CD14-positive monocyte (primary cell): Measurements from ENCODE around the gene PRPF40B. TPM values are rescaled to one million over a fixed set of nuclear protein-coding genes. Genes with fewer than 3 reads are reported as not detected.

ENCODE experiments used
- DNase-seq, 3 donors: peaks; one replicate each; pipeline ENCODE4 v3.0.0-alpha.2; 2011 to 2022
- H2AFZ ChIP-seq: 2 replicates; pipeline ENCODE4 v1.6.0; 2012; ENCODE audit warnings: mild to moderate bottlenecking, low read depth, low read length, inconsistent platforms; ENCODE audit not compliant: insufficient read depth, poor library complexity, severe bottlenecking
- H3K27ac ChIP-seq, 2 donors: 1 replicate in 1 of 2; 2 replicates in 1 of 2; pipeline ENCODE4 v1.5.1; 2012 to 2013; ENCODE audit warnings: low read length in 2 of 2, control low read depth in 1 of 2, inconsistent platforms in 1 of 2, low read depth in 1 of 2, mild to moderate bottlenecking in 1 of 2
- H3K27me3 ChIP-seq, 2 donors: one replicate each; pipeline versions ENCODE4 v1.6.0 to v1.6.1; 2011 to 2013; ENCODE audit warnings: low read length in 2 of 2; ENCODE audit not compliant: control insufficient read depth in 2 of 2, insufficient read depth in 2 of 2
- H3K36me3 ChIP-seq, 2 donors: replicated peaks in 1 of 2; 1 replicate in 1 of 2; 2 replicates in 1 of 2; pipeline versions ENCODE4 v1.5.1 to v1.6.1; 2012 to 2013; ENCODE audit warnings: low read length in 2 of 2, control low read depth in 1 of 2, inconsistent platforms in 1 of 2, mild to moderate bottlenecking in 1 of 2; ENCODE audit not compliant: insufficient read depth in 2 of 2, control insufficient read depth in 1 of 2
- H3K4me1 ChIP-seq, 2 donors: 1 replicate in 1 of 2; 2 replicates in 1 of 2; pipeline versions ENCODE4 v1.5.1 to v1.6.1; 2012 to 2013; ENCODE audit warnings: low read length in 2 of 2, control low read depth in 1 of 2, inconsistent platforms in 1 of 2, mild to moderate bottlenecking in 1 of 2, moderate library complexity in 1 of 2; ENCODE audit not compliant: insufficient read depth in 2 of 2, control insufficient read depth in 1 of 2
- H3K4me2 ChIP-seq: replicated peaks from 2 replicates; pipeline ENCODE3; 2012; ENCODE audit warnings: low read length, moderate library complexity, mild to moderate bottlenecking; ENCODE audit not compliant: poor library complexity, severe bottlenecking; ENCODE audit errors: extremely low read depth
- H3K4me3 ChIP-seq, 3 experiments: fragments of 200-600 bp in 1 of 3; sonication (generic) in 1 of 3; replicated peaks in 1 of 3; 1 replicate in 2 of 3; 2 replicates in 1 of 3; pipeline ENCODE4 v1.5.1; 2011 to 2013; ENCODE audit warnings: low read length in 3 of 3, mild to moderate bottlenecking in 3 of 3, control low read depth in 2 of 3, low read depth in 2 of 3, inconsistent platforms in 1 of 3, moderate library complexity in 1 of 3
- H3K79me2 ChIP-seq: 2 replicates; pipeline ENCODE4 v1.6.0; 2012; ENCODE audit warnings: mild to moderate bottlenecking, control low read depth, inconsistent platforms, low read length, moderate library complexity; ENCODE audit not compliant: insufficient read depth
- H3K9ac ChIP-seq: 2 replicates; pipeline ENCODE4 v1.6.0; 2017; ENCODE audit warnings: low read length, mild to moderate bottlenecking; ENCODE audit not compliant: insufficient read depth, poor library complexity, severe bottlenecking
- H3K9me3 ChIP-seq, 2 donors: replicated peaks in 1 of 2; 1 replicate in 1 of 2; 2 replicates in 1 of 2; pipeline versions ENCODE4 v1.5.1 to v1.6.1; 2012 to 2013; ENCODE audit warnings: low read length in 2 of 2, control low read depth in 1 of 2; ENCODE audit not compliant: control insufficient read depth in 1 of 2, insufficient read depth in 1 of 2
- H4K20me1 ChIP-seq: 2 replicates; pipeline ENCODE4 v1.6.0; 2012; ENCODE audit warnings: mild to moderate bottlenecking, low read length, control low read depth, moderate library complexity; ENCODE audit not compliant: insufficient read depth
- H3K27ac Mint-ChIP-seq, 7 donors: one replicate each; pipeline ENCODE4 v1.8.0; 2020; ENCODE audit warnings: mild to moderate bottlenecking in 7 of 7, mixed read lengths in 7 of 7, moderate library complexity in 6 of 7, inconsistent platforms in 2 of 7
- H3K27me3 Mint-ChIP-seq, 3 donors: one replicate each; pipeline ENCODE4 v1.8.0; 2021 to 2022; ENCODE audit warnings: low read depth in 3 of 3, mild to moderate bottlenecking in 3 of 3, mixed read lengths in 3 of 3, moderate library complexity in 3 of 3, inconsistent platforms in 1 of 3
- H3K36me3 Mint-ChIP-seq, 2 donors: one replicate each; pipeline ENCODE4 v1.8.0; 2020; ENCODE audit warnings: mixed read lengths in 2 of 2, inconsistent platforms in 1 of 2, mild to moderate bottlenecking in 1 of 2
- H3K4me1 Mint-ChIP-seq: one replicate; pipeline ENCODE4 v1.8.0; 2020; ENCODE audit warnings: mild to moderate bottlenecking, mixed read lengths
- H3K4me3 Mint-ChIP-seq, 2 donors: one replicate each; pipeline ENCODE4 v1.8.0; 2020; ENCODE audit warnings: mild to moderate bottlenecking in 2 of 2, mixed read lengths in 2 of 2, moderate library complexity in 1 of 2
- H3K9me3 Mint-ChIP-seq, 7 donors: one replicate each; pipeline ENCODE4 v1.8.0; 2020 to 2022; ENCODE audit warnings: mixed read lengths in 7 of 7, mild to moderate bottlenecking in 6 of 7, moderate library complexity in 6 of 7, inconsistent platforms in 2 of 7
- CTCF ChIP-seq: fragments of 200-600 bp; IDR thresholded peaks from one replicate; pipeline ENCODE4 v1.8.0; 2022; ENCODE audit warnings: antibody characterized with exemption, mild to moderate bottlenecking
- WGBS: methylation state at CpG from one replicate; pipeline ENCODE4 v1.1.5; 2013; ENCODE audit warnings: missing lambda C conversion rate; ENCODE audit not compliant: insufficient coverage; 5-methylcytosine and 5-hydroxymethylcytosine counted together
- intact Hi-C, 2 donors: fragments of 100-400 bp; cut with micrococcal nuclease; formaldehyde crosslinking; loops; one replicate each; pipeline versions ENCODE4 v1.15.0 to v1.15.1; 2023
- polyA plus RNA-seq, 3 donors: library from polyadenylated mRNA; depleted of rRNA in 1 of 3; unstranded in 2 of 3; stranded (reverse) in 1 of 3; fragments of 300-500 nt in 2 of 3; fragments of >200 nt in 1 of 3; fragmentation: Illumina TruSeq in 2 of 3; gene quantifications; 1 replicate in 2 of 3; 2 replicates in 1 of 3; pipeline ENCODE4 v1.2.3, GENCODE V29; 2012 to 2021

Gene PRPF40B
- polyA plus RNA-seq, 3 donors = 0.14 to 1.3 (median 0.57) TPM

DNA sequence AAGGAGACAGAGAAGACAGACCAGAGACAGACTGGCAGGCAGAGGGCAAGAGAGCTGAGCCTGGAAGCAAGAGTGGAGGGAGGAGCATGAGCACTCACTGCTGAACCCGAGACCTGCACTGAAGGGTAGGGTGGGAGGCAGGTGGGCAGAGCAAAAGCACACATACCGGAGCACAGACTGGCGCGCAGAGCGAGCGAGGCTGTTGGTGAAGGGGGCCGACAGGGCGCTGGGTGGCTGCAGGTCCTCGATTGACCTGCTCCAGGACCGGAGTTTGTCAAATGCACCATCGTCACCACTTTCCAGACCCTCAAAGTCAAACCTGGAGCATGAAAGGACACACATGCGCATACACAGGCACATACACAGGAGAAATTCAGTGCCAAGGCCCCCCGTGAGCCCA is 34.9 kb downstream of the PRPF40B start:
- no peak for DNase-seq
- Histone ChIP-seq H3K9ac (no peak overlapping the region), H2AFZ (no peak overlapping the region), H3K4me3 (no peak overlapping the region), H3K27ac (no peak overlapping the region), H3K4me2 (no peak overlapping the region), H3K4me1 (peaks cover 28% of the 10 kb centered on the region in 2 donors), H3K36me3 (peaks cover 6 to 44% of the 10 kb centered on the region in 2 donors), H3K9me3 (no peaks in the 10 kb centered on the region), H3K79me2 (no peaks in the 10 kb centered on the region), H4K20me1 (no peaks in the 10 kb centered on the region), H3K27me3 (no peaks in the 10 kb centered on the region)
- H3K27ac Mint-ChIP-seq = peak overlapping the region in 1 of 7 donors; percentile 19
- H3K27me3 Mint-ChIP-seq = peaks cover 0 to 4% (median 2%) of the 10 kb centered on the region in 3 donors
- H3K4me3 Mint-ChIP-seq = no peak overlapping the region
- intact Hi-C loops = no loop called here
- H3K4me1 Mint-ChIP-seq = peaks cover 39% of the 10 kb centered on the region
- WGBS = 98% methylated on average over 12 of the region's 13 CpGs
- H3K9me3 Mint-ChIP-seq = peaks cover 0 to 2% (median 0%) of the 10 kb centered on the region in 7 donors
- TF ChIP-seq CTCF = no peak
- peaks cover 48 to 56% of the 10 kb centered on the region in 2 donors for H3K36me3 Mint-ChIP-seq

DNA sequence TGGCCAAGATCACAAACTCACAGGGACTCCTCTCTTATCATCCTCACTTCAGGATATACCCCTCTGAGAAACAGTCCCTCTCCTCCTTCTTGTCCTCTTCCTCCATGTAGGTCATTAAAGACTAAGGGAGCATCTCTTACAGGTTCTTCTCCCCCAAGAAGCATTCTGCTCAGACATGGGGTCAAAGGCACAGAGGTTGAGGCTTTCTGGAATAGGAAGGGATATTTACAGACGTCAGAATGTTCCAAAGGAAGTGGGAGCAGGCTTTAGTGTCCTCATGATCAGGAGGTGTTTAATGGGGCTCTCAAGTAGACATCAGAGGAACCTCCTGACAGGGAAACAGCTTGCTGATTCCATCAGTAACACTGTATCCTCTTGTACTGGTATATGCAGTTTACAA is 36.4 kb downstream of the PRPF40B start:
- no peak overlapping the region for H3K27ac Mint-ChIP-seq
- intact Hi-C loops = loop anchor here (5.0 kb wide), 2 partner anchors 38 to 48 kb away; partner anchors contain the start of gene FMNL3 (in 1 of the 2)
- no peak overlapping the region for H2AFZ ChIP-seq
- H3K36me3 Mint-ChIP-seq = peaks cover 33 to 47% of the 10 kb centered on the region in 2 donors
- H3K27me3 Mint-ChIP-seq = peaks cover 0 to 4% (median 2%) of the 10 kb centered on the region in 3 donors
- no peak overlapping the region for H3K4me2 ChIP-seq
- DNase-seq = no peak
- TF ChIP-seq CTCF = no peak
- WGBS = no CpG with 5 or more reads among the region's 1 CpG
- peaks cover 0 to 29% of the 10 kb centered on the region in 2 donors for H3K36me3 ChIP-seq
- H3K9ac ChIP-seq = no peak overlapping the region
- no peaks in the 10 kb centered on the region for H3K79me2 ChIP-seq
- no peak overlapping the region for H3K4me3 Mint-ChIP-seq
- no peaks in the 10 kb centered on the region for H4K20me1 ChIP-seq
- H3K27ac ChIP-seq = no peak overlapping the region
- peaks cover 0 to 2% (median 0%) of the 10 kb centered on the region in 7 donors for H3K9me3 Mint-ChIP-seq
- peaks cover 42 to 43% of the 10 kb centered on the region in 2 donors for H3K4me1 ChIP-seq
- H3K27me3 ChIP-seq = no peaks in the 10 kb centered on the region
- peaks cover 53% of the 10 kb centered on the region for H3K4me1 Mint-ChIP-seq
- no peak overlapping the region for H3K4me3 ChIP-seq
- H3K9me3 ChIP-seq = no peaks in the 10 kb centered on the region
